GM19023 (cell line): Measurements from ENCODE around the gene SRGAP2C.
"Not testable (repeated sequence)": the region's sequence is repeated elsewhere in the genome, so short reads cannot be mapped to it uniquely, and the experiment has no call there.

Experiments used
- ATAC-seq: cut with Tn5 transposase; IDR thresholded peaks from one replicate; pipeline ENCODE4 v1.9.1; 2021; ENCODE audit warnings: mild to moderate bottlenecking, moderate library complexity; ENCODE audit not compliant: unreplicated experiment

Gene SRGAP2C

DNA sequence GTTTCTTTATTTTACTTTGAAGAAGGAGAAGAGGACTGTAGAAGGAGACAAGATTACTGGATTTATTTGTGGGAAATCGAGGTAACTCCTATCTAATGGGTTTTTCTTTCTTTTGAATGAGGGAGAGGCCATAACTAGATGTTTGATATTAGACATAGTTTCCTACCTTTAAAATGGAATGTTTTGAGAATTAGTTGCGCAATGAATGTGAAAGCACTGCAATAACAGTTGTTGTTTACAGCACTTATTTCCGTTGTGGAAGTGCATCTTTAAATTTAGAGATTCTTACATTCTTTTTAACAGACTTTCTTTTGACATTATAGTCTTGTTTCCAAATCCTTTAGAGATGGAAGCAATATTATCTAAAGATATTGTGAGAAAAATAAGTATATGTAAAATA lies 229.0 kb downstream of the SRGAP2C start:
- no peak for ATAC-seq

DNA sequence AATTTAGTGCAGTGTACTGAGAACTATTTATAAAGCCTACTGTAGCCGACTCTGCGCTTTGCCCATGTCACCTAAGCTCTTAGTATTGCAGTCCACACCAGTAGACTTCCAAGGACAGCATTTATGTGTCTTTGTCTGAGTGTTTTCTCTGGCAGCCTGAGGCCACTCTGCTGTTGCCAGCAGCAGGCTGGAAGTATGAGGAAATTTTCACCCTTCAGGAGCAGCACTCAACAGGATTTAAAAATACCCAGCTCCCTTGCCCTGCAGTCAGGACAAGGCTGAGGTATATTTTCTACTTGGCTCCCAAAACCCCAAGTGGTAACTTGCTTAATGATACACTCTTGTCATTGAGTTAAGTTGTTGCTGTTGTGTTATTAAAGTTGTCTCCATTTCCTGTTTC lies 230.1 kb downstream of the SRGAP2C start:
- no peak for ATAC-seq

DNA sequence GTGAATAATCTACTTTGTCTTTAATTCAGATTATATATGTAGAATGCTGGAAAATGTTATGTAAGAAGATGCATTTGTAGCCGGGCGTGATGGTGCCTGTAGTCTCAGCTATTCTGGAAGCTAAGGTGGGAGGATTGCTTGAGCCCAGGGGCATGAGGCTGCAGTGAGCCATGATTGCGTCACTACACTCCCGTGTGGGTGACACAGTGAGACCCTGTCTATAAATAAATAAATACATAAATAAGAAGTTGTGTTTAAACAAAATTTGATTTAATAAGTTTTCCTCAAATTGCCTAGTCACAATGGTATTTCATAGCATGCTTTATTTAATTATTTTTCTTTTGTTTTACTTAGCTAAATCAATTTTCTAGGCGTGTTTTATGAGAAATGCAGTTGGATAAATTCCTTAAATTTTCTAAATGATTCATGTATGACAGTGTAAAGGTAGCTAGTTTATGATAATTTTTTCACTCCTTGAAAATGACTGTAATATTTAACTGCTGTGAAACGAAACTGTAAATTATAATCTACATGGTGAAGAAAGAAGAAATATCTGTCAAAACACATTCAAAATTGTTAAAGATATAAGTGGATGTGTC lies 232.6 kb downstream of the SRGAP2C start:
- no peak for ATAC-seq

DNA sequence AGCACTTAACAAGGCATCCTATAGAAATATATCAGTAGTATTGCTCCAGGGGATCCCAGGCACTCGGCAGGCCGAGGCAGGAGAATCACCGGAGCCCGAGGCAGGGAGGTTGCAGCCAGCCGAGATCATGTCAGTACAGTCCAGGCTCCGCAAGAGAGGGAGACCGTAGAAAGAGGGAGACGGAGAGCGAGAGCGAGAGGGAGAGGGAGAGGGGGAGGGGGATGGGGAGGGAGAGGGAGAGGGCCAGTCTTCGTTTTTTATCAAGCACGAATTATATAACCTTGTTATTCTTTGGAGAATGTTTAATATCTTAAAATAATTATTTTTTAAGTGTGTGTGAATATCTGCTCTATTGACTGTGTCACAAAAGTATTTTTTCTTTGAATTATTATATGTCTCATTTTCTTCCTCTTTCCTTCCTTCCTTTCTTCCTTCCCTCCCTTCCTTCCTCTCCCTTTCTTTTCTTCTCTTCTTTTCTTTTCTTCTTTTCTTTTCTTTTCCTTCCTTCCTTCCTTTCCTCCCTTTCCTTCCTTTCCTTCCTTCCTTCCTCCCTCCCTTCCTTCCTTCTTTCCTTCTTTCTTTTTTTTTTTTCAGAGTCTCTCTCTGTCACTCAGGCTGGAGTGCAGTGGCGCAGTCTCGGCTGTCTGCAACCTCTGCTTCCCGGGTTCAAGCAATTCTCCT lies 233.7 kb downstream of the SRGAP2C start:
- no peak for ATAC-seq

DNA sequence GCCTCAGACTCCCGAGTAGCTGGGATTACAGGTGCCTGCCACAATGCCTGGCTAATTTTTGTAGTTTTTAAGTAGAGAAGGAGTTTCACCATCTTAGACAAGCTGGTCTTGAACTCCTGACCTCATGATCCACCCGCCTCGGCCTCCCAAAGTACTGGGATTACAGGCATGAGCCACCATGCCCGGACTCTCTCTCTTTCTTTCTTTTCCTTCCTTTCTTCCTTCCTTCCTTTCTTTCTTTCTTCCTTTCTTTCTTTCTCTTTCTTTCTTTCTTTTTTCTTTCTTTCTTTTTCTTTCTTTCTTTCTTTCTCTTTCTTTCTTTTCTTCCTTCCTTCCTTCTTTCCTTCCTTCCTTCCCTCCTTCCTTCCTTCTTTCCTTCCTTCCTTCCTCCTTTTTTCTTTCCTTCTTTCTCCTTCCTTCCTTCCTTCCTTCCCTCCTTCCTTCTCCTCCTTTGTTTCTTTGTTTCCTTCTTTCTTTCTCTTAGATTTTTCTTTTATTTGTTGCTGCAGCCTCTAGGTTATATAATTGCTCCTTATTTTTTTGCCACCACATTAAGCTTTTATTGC lies 234.4 kb downstream of the SRGAP2C start:
- not testable (repeated sequence) for ATAC-seq

DNA sequence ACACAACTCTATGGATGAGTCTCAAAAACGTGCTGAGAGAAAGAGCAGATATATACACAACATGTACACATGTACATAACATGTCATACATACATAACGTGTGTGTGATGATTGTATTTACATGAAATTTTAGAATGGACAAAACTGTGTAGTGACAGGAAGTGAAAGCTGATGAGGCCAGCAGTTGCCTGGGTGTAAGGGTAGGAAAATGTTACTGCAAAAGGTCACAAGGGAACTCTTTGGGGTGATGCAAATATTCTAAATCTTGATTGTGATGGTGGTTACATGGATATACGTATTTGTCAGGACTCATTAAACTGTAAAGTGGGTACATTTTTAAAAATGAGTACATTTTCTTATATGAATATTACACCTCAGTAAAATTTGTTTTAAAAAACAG lies 236.7 kb downstream of the SRGAP2C start:
- ATAC-seq, result not testable (repeated sequence)

DNA sequence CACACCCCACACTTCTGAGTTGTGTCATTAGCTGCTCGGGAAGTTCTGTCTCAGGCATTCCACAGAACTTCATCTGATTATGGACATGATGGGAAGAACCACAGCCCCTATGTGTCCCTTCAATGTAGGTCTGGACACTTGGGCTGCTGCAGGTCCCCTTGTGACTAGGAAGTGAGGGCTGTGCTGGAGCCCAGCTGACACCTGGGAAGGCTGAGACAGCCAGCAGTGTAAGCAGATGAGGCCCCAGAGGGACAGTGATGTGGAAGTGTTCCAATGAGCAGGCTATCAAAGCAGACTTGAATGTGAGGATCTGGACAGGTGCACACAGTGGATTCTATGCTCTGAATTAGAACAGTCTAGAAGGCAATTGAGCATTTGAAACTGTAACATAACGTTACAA lies 239.2 kb downstream of the SRGAP2C start:
- not testable (repeated sequence) for ATAC-seq

DNA sequence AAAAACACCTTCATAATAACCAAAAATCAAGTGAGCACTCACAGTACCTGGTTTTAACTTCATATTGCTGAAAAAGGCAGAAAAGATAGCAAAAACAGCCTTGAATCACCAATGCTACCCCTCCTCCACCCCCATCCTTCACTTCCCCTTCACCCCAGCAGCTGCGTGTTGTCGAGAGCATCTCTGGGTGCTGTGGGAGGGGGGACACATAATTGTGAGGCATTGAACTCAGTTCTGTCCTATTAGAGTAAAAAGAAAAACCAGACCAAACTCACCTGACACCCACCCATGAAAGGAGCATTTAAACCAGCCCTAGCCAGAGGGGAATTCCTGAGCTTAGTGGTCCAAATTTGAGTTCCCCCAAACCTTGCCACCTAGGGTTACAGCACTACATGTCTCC lies 248.7 kb downstream of the SRGAP2C start:
- ATAC-seq, result not testable (repeated sequence)

DNA sequence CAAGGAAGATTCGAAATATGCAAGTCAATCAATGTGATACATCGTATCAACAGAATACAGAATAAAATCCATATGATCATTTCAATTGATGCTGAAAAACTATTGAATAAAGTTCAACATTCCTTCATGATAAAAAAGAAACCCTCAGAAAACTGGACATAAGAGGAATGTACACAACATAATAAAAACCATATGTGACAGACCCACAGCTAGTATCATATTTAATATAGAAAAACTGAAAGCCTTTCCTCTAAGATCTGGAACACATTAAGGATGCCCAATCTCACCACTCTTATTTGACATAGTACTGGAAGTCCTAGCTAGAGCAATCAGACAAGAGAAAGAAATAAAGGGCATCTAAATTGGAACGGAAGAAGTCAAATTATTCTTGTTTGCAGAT lies 254.1 kb downstream of the SRGAP2C start:
- not testable (repeated sequence) for ATAC-seq

DNA sequence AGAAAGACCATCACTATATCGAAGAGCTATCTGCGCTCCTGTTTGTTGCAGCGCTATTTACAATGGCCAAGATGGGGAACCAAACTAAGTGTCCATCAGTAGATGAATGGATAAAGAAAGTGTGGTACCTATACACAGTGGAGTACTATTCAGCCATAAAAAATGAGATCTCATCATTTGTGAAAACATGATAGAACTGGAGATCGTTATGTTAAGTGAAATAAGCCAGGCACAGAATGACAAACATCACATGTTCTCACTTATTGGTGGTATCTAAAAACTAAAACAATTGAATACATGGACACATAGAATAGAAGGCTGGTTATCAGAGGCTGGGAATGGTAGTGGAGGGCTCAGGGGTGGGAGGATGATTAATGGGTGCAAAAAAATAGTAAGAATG lies 256.2 kb downstream of the SRGAP2C start:
- ATAC-seq, result no peak
